ENCODE data around the gene ST3GAL3. TPM values are rescaled to one million over a fixed set of nuclear protein-coding genes. Genes with fewer than 3 reads are reported as not detected.
A peak's percentile ranks its signal among the peaks of the same experiment; 100 is the strongest.

The ST3GAL3 gene
- total RNA-seq, 4 donors from 2014 or later: 30.2 to 41.4 (median 33.2) TPM

DNA sequence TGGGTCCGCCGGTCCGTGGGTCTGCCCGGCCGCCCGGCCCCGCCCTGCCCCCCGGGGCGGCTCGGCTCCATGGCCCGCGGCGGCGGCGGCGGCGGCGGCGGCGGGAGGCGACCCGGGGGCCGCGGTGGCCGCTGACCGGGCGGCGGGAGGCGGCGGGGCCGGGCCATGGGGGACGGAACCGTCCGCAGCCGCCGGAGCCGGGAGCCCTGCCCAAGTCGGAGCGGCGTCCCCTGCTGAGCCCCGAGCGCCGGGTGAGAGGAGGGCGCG, 271.9 kb downstream of the ST3GAL3 start:
- Histone ChIP-seq H3K4me1 (peaks cover 4 to 58% (median 37%) of the 10 kb centered on the region in 3 donors), H3K27ac (peak overlapping the region in 3 of 4 donors; percentile 54 to 80 (median 67)), H3K27me3 (no peaks in the 10 kb centered on the region), H3K4me3 (peak overlapping the region; percentile 77 to 88), H3K36me3 (peaks cover 0 to 44% of the 10 kb centered on the region in 2 donors), H3K9me3 (no peaks in the 10 kb centered on the region)
- ATAC-seq: peak; percentile 6
- TF ChIP-seq EP300 (IDR thresholded peaks at IDR 0.05): no peak
- TF ChIP-seq POLR2A (IDR thresholded peaks at IDR 0.05): no peak
- TF ChIP-seq POLR2AphosphoS5 (IDR thresholded peaks at IDR 0.05): no peak
- no peak for TF ChIP-seq CTCF (IDR thresholded peaks at IDR 0.05)
- WGBS, 2 donors (ENCODE audit: low coverage in 1 of 2): no CpG with 5 or more reads among the region's 45 CpGs

DNA sequence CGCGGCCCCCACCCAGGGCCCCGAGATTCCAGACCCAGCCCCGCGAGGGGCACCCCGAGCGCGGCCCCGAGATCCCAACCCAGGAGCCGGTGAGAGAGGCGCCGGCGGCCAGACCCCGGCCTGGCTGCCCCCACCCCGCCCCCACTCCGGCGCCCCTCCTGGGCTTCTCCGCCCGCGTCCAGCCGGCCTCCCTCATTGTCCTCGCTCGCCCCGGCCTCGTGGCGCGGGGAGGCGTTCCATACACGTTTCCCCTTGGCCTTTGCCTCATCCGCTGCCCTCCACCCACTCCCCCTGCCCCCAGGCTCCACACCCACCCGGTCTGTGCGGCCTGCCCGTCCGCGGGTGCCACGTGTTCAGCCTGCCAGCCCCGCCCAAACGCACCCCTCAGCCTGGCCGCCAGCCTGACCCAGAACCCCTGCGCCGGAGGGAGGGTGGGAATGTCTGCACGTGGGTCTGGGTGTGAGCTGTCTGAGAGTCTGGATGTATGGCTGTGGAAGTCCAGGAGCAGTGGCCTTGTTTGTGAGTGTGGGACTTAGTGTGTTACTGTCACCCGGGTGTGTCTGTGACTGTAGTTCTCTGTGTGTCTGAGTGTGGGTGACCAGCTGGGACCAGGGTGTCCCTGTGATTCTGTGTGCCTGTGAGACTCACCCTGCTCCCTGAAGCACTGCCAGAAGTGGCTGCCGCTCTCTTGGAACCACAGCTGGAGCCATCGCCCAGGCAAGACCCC, 272.4 kb downstream of the ST3GAL3 start:
- Histone ChIP-seq H3K9me3 (no peaks in the 10 kb centered on the region), H3K4me3 (peak overlapping the region; percentile 77 to 88), H3K27ac (peak overlapping the region in 3 of 4 donors; percentile 54 to 80 (median 67)), H3K27me3 (no peaks in the 10 kb centered on the region), H3K4me1 (peaks cover 4 to 56% (median 37%) of the 10 kb centered on the region in 3 donors), H3K36me3 (peaks cover 0 to 49% of the 10 kb centered on the region in 2 donors)
- WGBS, 2 donors (ENCODE audit: low coverage in 1 of 2): 0% methylated on average over 2 of the region's 45 CpGs; no CpG with 5 or more reads in 1 of the 2 donors
- peak; percentile 11 for ATAC-seq
- no peak for TF ChIP-seq CTCF (IDR thresholded peaks at IDR 0.05)
- TF ChIP-seq EP300 (IDR thresholded peaks at IDR 0.05): no peak
- TF ChIP-seq POLR2A (IDR thresholded peaks at IDR 0.05): no peak
- TF ChIP-seq POLR2AphosphoS5 (IDR thresholded peaks at IDR 0.05): no peak

DNA sequence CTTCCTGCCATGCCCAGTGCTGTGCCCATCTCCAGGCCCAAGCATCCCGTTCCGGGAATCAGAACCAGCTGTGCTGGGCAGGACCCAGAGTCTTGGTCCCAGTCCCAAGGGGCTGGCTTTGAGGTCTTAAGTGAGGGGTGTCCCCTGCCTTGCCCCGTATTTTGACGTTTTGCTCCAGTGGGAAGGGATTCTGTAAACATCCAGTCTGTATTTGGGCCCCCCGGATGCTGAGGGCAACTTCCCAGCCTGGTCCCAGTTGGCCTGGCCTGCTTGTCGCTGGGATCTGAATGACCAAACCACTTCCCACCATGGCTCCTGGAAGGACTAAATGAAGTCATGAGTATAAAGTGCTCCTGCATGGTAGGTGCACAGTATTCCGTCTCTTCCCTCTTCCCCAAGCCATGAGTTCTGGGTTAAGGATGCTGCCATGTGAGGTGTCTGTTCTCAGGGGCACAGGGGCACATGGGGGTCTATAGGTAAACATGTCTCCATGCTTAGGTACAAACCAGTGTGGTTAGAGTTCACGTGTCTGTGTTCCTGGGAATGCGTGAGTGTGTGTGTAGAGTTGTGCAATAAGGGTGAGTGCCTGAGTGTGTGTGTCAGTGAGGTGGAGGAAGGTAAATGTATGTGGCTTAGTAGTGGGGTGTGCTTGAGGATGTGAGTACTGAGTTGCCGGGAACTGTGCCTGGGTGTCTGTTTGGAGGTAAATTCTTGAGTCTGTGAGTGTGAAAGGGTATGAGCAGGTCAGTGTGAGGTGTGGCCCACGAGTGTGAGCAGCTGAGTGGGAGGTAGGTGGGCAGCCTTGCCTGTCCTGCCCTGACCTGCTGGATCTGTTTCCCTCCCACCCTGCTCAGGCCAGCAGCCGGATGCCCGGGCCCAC, 273.2 kb downstream of the ST3GAL3 start:
- TF ChIP-seq POLR2AphosphoS5 (IDR thresholded peaks at IDR 0.05) (no peak), POLR2A (IDR thresholded peaks at IDR 0.05) (no peak), EP300 (IDR thresholded peaks at IDR 0.05) (no peak), CTCF (IDR thresholded peaks at IDR 0.05) (no peak)
- WGBS, 2 donors (ENCODE audit: low coverage in 1 of 2): 53 to 72% methylated on average over 3 to 6 of the region's 13 CpGs
- Histone ChIP-seq H3K4me1 (peaks cover 4 to 54% (median 37%) of the 10 kb centered on the region in 3 donors), H3K36me3 (peaks cover 0 to 57% of the 10 kb centered on the region in 2 donors), H3K9me3 (no peaks in the 10 kb centered on the region), H3K4me3 (peak overlapping the region in 1 of 2 donors; percentile 88), H3K27ac (peak overlapping the region in 3 of 4 donors; percentile 54 to 80 (median 67)), H3K27me3 (no peaks in the 10 kb centered on the region)
- no peak for ATAC-seq

Small RNA genes within 50 kb of the gene (small RNA-seq; reads per million reads assigned to genes)
- gene AL451062.2: 0 reads per million in 4 donors
- gene RF00026: 0 reads per million in 4 donors

Other genes starting within 250 kb of the ST3GAL3 start
- 10 to 100 TPM; 55.8 to 80.4 (median 60.8) TPM for gene PTPRF, start 176.7 kb upstream of the ST3GAL3 start, total RNA-seq
- gene KDM4A, start 57.4 kb upstream of the ST3GAL3 start, total RNA-seq: 10 to 100 TPM; 17.0 to 22.9 (median 19.5) TPM
- under 1 TPM in 2 of 4 donors, not detected in 2; 0.47 to 0.81 TPM for gene ARTN, start 226.3 kb downstream of the ST3GAL3 start, total RNA-seq
- gene IPO13, start 239.4 kb downstream of the ST3GAL3 start, total RNA-seq: 10 to 100 TPM; 21.8 to 44.5 (median 24.2) TPM